Uterus (tissue), 2 donors: ENCODE results near the gene STAB2.

Experiments used
- CTCF ChIP-seq, 4 experiments: fragments of 200-600 bp in 2 of 4; fragments of 450-650 bp in 2 of 4; sonication (generic) in 2 of 4; IDR thresholded peaks; one replicate each; pipeline ENCODE4 v1.5.1; 2016 to 2019; ENCODE audit warnings: antibody characterized with exemption in 4 of 4, mild to moderate bottlenecking in 2 of 4, moderate library complexity in 1 of 4
- POLR2A ChIP-seq, 2 donors: fragments of 450-650 bp; IDR thresholded peaks; one replicate each; pipeline ENCODE4 v1.6.1; 2016; ENCODE audit warnings: antibody characterized with exemption in 2 of 2, mild to moderate bottlenecking in 1 of 2, moderate library complexity in 1 of 2

GRCh38 chr12:103745962-103746361 is 158.9 kb downstream of the STAB2 start:
- TF ChIP-seq CTCF (IDR thresholded peaks at IDR 0.05) (no peak), POLR2A (IDR thresholded peaks at IDR 0.05) (no peak)
